ENCODE results near the gene AHSP.
A peak's percentile ranks its signal among the peaks of the same experiment; 100 is the strongest.
"Not testable (repeated sequence)": the region's sequence is repeated elsewhere in the genome, so short reads cannot be mapped to it uniquely, and the experiment has no call there.

Gene AHSP

GRCh38 chr16:31532120-31532519 lies 4.4 kb downstream of the AHSP start:
- no peak for DNase-seq

DNA sequence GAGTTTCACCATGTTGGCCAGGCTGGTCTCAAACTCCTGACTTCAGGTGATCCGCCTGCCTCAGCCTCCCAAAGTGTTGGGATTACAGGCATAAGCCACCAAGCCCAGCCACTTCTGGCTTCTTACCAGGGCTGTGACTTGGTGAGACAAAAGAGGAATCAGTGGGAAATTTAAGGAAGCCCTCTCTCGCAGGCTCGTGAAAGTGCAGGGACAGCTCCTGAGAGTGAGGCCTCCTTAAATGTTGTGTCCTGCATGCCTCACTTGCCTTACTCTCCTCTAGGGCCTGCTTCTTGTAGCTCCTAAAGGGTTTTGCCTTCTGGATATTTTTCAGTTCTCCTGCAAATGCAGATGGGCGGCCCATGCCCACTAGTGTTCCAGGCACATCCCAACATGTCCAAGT lies 5.2 kb downstream of the AHSP start:
- DNase-seq: no peak

- DNase-seq: peak; percentile 85
Observed at GRCh38 chr16:31535737-31536136, 8.0 kb downstream of the AHSP start.

DNA sequence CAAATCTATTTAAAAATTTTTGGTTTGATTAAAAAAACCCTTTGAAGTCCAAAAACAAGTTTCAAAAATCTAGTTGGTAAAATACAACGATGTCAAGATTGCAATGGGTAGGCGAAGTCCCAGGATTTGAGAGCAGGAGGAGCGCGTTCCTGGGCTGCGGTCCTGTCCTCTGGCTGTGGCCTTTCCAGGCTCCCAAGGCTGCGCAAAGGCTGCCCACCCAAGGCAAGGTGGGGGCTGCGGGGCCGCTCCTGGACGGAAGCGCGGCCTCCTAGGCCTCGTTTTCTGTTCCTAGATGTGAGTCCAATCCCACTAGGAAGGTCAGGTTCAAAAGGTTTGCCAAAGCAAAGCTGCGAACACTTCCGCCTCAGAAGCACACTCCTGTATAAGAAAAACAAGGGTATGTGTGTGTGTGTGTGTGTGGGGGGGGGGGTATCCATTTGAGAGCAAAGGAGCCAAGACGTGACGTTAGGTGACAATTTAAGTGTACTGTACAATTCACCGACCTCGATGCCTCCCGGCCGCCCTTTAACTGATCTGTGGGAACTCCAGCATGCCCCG lies 9.2 kb downstream of the AHSP start:
- no peak for DNase-seq

DNA sequence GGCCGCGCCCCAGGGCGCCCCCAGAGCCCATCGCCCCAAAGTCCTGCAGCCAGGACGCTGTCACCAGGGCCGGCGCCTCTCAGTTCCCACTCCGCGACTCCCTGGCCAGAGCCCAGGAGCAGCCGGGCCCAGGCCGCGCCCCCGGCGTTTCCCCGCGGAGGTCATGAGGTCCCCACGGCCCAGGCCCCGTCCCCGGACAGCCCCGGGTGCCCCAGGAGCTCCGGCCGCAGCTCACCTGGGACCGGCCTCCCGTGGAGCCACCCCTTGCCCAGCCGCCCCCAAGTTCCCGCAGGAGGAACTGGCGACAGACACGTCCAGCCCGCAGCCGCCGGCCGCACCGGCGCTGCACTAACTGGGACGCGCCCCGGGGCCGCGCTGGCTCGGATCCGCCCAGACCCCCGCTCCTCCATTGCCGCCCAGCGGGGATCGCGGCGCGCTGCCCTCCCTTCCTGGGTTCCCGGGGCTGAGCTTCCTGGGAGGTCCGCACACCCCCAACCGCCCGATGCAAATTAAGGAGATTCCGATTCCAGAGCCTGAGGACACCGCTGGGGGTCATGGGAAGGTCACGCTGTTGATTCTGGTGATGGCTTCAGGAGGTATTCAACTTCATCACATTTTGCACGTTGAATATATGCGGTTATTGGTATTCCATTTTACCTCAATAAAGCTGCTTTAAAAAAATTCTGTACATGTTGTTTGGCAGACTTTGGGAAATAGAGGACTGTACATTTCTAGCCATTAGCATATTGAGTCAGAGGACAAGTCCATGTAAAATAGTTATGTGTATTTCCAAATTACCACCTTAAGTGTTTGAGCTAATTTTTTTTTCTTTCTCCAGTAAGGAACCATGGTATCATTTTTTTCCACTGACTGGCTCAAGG lies 9.9 kb downstream of the AHSP start:
- no peak for DNase-seq

- not testable (repeated sequence) for DNase-seq
Observed at GRCh38 chr16:31538243-31538598, 10.5 kb downstream of the AHSP start.

DNA sequence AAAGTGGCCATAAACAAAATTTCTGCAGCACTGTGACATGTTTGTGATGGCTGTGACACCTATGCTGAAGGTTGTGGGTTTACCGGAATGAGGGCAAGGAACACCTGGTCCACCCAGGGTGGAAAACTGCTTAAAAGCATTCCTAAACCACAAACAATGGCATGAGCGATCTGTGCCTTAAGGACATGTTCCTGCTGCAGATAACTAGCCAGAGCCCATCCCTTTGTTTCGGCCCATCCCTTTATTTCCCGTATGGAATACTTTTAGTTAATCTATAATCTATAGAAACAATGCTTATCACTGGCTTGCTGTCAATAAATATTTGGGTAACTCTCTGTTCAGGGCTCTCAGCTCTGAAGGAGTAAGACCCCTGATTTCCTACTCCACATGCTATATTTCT lies 12.1 kb downstream of the AHSP start:
- DNase-seq: not testable (repeated sequence)

- no peak for DNase-seq
Observed at GRCh38 chr16:31542763-31543162, 15.1 kb downstream of the AHSP start.

DNA sequence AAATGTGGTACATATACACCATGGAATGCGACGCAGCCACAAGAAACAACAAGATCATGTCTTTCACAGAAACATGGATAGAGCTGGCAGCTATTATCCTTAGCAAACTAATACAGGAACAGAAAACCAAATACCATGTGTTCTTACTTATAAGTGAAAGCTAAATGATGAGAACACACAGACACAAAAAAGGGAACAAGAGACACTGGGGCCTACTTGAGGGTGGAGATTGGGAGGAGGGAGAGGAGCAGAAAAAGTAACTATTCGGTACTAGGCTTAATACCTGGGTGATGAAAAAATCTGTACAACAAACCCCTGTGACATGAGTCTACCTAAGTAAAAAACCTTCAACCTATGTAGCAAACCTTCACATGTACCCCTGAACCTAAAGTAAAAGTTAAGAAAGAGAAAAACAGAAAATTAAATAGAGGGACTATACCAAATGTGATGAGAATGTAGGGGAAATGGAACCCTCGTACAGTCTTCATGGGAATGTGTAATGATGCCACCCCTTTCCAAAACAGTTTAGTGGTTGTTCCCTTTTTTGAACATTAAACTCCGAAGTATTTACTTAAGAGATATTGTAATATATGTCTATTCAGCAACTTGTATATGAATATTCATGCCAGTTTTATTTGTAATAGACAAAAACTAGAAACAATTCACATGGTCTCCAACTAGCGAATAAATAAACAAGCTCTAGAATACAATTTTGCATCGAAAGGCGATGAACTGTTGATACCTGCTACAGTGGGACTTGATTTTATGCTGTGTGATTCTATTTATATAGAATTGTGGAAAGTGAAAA lies 33.9 kb downstream of the AHSP start:
- peak; percentile 26 for DNase-seq

- DNase-seq: no peak
Observed at GRCh38 chr16:31568577-31569359, 41.1 kb downstream of the AHSP start.

DNA sequence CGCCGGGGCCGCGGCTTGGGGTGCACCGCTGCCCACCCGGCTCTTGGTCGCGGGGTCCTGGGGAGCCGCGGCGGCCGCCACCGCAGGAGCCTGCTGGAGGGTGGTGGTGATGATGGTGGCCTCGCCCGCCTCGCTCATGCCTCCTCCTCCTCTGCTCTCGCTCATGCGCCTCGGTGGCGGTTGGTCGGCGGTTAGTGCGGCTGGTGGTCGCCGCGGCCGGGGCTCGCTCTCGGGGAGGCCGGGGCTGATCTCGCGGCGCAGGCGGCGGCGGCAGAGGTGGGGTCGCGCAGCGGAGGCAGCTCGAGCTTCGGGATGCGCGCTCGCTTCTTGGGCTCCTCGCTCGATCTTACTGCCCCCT lies 41.6 kb downstream of the AHSP start:
- DNase-seq: no peak

DNA sequence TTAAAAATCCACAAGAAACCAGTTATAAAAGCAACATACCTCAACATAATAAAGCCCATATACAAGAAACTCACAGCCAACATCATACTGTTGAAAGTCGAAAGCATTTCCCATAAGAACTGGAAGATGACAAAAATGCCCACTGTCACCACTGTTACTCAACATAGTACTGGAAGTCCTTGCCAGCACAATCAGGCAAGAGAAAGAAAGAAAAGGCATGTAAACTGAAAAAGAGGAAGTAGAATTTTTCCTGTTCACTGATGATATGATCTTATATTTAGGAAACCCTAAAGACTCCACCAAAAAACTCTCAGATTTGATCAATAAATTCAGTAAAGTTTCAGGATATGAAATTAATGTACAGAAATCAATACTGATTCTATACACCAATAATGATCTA lies 45.1 kb downstream of the AHSP start:
- DNase-seq: peak; percentile 85

DNA sequence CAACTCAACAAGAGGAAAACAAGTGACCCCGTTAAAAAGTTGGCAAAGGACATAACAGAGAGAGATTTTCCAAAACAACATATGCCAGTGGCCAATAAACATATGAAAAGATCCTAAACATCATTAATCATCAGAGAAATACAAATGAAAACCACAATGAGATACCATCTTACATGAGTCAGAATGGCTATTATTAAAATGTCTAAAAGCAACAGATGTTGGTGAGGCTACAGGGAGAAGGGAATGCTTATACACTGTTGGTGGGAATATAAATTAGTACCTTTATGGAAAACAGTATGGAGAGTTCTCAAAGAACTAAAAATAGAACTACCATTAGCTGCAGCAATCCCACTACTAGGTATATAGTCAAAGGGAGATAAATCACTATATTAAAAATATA lies 46.5 kb downstream of the AHSP start:
- DNase-seq: peak; percentile 22

DNA sequence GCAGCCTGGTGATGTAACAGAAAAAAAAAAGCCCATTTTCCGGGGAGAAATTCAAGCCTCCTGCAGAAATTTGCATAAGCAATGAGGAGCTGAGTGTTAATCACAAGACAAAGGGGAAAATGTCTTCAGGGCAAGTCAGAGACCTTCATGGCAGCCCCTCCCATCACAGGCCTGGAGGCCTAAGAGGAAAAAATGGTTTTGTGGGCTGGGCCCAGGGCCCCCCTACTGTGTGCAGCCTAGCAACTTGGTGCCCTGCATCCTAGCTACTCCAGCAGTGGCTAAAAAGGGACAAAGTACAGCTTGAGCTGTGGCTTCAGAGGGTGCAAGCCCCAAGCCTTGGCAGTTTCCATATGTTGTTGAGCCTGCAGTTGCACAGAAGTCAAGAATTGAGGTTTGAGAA lies 49.7 kb downstream of the AHSP start:
- no peak for DNase-seq

Data from OCI-M1 (cell line).